GM18867 (cell line): ENCODE data around the gene AMOT.

Experiments used
- ATAC-seq: cut with Tn5 transposase; IDR thresholded peaks from one replicate; pipeline ENCODE4 v1.9.1; 2021; ENCODE audit warnings: mild to moderate bottlenecking, moderate library complexity; ENCODE audit not compliant: unreplicated experiment

The AMOT gene

GRCh38 chrX:112839856-112840255 lies 775 bp downstream of the AMOT start:
- ATAC-seq: no peak

- no peak for ATAC-seq
Observed at GRCh38 chrX:112837531-112837930, 3.1 kb downstream of the AMOT start.

- no peak for ATAC-seq
Observed at GRCh38 chrX:112835019-112835418, 5.6 kb downstream of the AMOT start.

GRCh38 chrX:112834031-112834845 lies 6.4 kb downstream of the AMOT start:
- no peak for ATAC-seq

GRCh38 chrX:112832481-112833095 lies 8.0 kb downstream of the AMOT start:
- ATAC-seq: no peak

- ATAC-seq: no peak
Observed at GRCh38 chrX:112830540-112830939, 10.1 kb downstream of the AMOT start.

- ATAC-seq: no peak
Observed at GRCh38 chrX:112827292-112827903, 13.2 kb downstream of the AMOT start.

GRCh38 chrX:112826023-112826422 lies 14.6 kb downstream of the AMOT start:
- ATAC-seq: no peak

GRCh38 chrX:112822892-112823291 lies 17.7 kb downstream of the AMOT start:
- ATAC-seq: no peak

- no peak for ATAC-seq
Observed at GRCh38 chrX:112820364-112821268, 20.0 kb downstream of the AMOT start.

GRCh38 chrX:112819813-112820212 lies 20.8 kb downstream of the AMOT start:
- no peak for ATAC-seq

- no peak for ATAC-seq
Observed at GRCh38 chrX:112819008-112819640, 21.5 kb downstream of the AMOT start.

- ATAC-seq: no peak
Observed at GRCh38 chrX:112818114-112819007, 22.3 kb downstream of the AMOT start.

GRCh38 chrX:112816908-112817307 lies 23.7 kb downstream of the AMOT start:
- ATAC-seq: no peak

GRCh38 chrX:112814496-112814895 lies 26.1 kb downstream of the AMOT start:
- no peak for ATAC-seq

GRCh38 chrX:112812741-112813140 lies 27.9 kb downstream of the AMOT start:
- no peak for ATAC-seq

- no peak for ATAC-seq
Observed at GRCh38 chrX:112808651-112809195, 31.9 kb downstream of the AMOT start.

GRCh38 chrX:112808007-112808406 lies 32.6 kb downstream of the AMOT start:
- no peak for ATAC-seq

GRCh38 chrX:112803060-112803459 lies 37.6 kb downstream of the AMOT start:
- no peak for ATAC-seq
